ENCODE measurements around the gene LPAR6.

LPAR6 gene

GRCh38 chr13:48397744-48398143, 15.2 kb downstream of the LPAR6 start:
- no peaks in the 10 kb centered on the region for H3K9me2 ChIP-seq (replicated peaks; ENCODE audit: low read depth, low read length)
- H3K4me3 ChIP-seq (ENCODE audit: low read length, poor library complexity, severe bottlenecking): no peak overlapping the region
- peaks cover 24% of the 10 kb centered on the region for H3K79me2 ChIP-seq (ENCODE audit: insufficient read depth, low read length)
- TF ChIP-seq EZH2phosphoT487 (IDR thresholded peaks at IDR 0.05; ENCODE audit: borderline replicate concordance) (no peak), CTCF (conservative IDR thresholded peaks at IDR 0.05; ENCODE audit: low read length) (no peak)
- H3K4me1 ChIP-seq (ENCODE audit: insufficient read depth, low read length, poor library complexity, severe bottlenecking): peaks cover 49% of the 10 kb centered on the region
- no peaks in the 10 kb centered on the region for H4K20me1 ChIP-seq (ENCODE audit: insufficient read depth, low read length, poor library complexity, severe bottlenecking)
- no peak overlapping the region for H3K4me2 ChIP-seq (ENCODE audit: low read depth, low read length, poor library complexity, severe bottlenecking)
- 0 out of 2 replicates have a peak, but pooled peaks cover 5% of the 10 kb centered on the region for H3K9me3 ChIP-seq (ENCODE audit: insufficient read depth, low read depth, low read length)
- H3K27me3 ChIP-seq (ENCODE audit: insufficient read depth, low read length, poor library complexity, severe bottlenecking): no peaks in the 10 kb centered on the region
- no peak overlapping the region for H3K9ac ChIP-seq (ENCODE audit: low read depth, low read length, poor library complexity, severe bottlenecking)
- peaks cover 18% of the 10 kb centered on the region; the same call in 1 of the 2 replicates for H3K36me3 ChIP-seq (ENCODE audit: insufficient read depth, low read length)
- H2AFZ ChIP-seq (ENCODE audit: low read length): no peak overlapping the region
- peaks cover 6% of the 10 kb centered on the region for H3F3A ChIP-seq (ENCODE audit: low read depth)

GRCh38 chr13:48393698-48394085, 19.2 kb downstream of the LPAR6 start:
- peaks cover 13% of the 10 kb centered on the region for H3K4me1 ChIP-seq (ENCODE audit: insufficient read depth, low read length, poor library complexity, severe bottlenecking)
- H3K9ac ChIP-seq (ENCODE audit: low read depth, low read length, poor library complexity, severe bottlenecking): no peak overlapping the region
- H3K79me2 ChIP-seq (ENCODE audit: insufficient read depth, low read length): peaks cover 2% of the 10 kb centered on the region; the same call in 1 of the 2 replicates
- peaks cover 25% of the 10 kb centered on the region; the same call in 1 of the 2 replicates for H3K36me3 ChIP-seq (ENCODE audit: insufficient read depth, low read length)
- no peak overlapping the region for H2AFZ ChIP-seq (ENCODE audit: low read length)
- no peak overlapping the region for H3K4me3 ChIP-seq (ENCODE audit: low read length, poor library complexity, severe bottlenecking)
- no peaks in the 10 kb centered on the region for H4K20me1 ChIP-seq (ENCODE audit: insufficient read depth, low read length, poor library complexity, severe bottlenecking)
- no peaks in the 10 kb centered on the region for H3K9me2 ChIP-seq (replicated peaks; ENCODE audit: low read depth, low read length)
- TF ChIP-seq CTCF (conservative IDR thresholded peaks at IDR 0.05; ENCODE audit: low read length) (no peak), EZH2phosphoT487 (IDR thresholded peaks at IDR 0.05; ENCODE audit: borderline replicate concordance) (no peak)
- H3K4me2 ChIP-seq (ENCODE audit: low read depth, low read length, poor library complexity, severe bottlenecking): no peak overlapping the region
- no peaks in the 10 kb centered on the region for H3K27me3 ChIP-seq (ENCODE audit: insufficient read depth, low read length, poor library complexity, severe bottlenecking)
- H3K9me3 ChIP-seq (ENCODE audit: insufficient read depth, low read depth, low read length): 0 out of 2 replicates have a peak, but pooled peaks cover 5% of the 10 kb centered on the region
- H3F3A ChIP-seq (ENCODE audit: low read depth): peaks cover 3% of the 10 kb centered on the region; the same call in 1 of the 2 replicates

DNA sequence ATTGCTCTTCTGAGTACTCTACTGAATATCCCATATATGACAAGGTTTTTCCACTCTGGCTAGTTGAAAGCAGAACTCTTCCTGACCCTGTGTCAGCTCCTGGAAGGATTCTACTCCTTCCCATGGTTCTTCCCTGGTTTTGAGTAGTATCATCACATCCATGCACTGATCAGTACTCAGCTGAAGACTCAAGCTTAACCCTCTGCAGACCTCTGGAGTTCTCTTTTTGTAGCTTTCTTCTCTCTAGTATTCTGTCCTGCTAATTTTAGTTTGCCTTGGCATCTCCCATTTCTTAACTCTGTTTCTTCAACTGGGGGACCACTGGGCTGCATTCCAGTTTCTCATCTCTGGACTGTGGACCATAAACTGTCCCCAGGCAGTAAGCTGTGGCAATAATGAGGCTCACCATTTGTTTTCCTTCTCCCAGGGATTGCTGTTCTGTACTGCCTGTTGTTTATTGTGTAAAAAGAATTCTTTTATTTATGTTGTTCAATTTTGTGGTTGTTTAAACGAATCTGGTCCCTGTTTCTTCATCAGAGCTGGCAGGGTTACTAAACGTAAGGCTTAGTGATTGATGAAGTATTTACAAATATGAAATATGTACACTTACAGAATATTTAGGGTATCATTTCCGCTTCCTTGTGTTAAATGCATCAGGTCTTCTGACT, 19.7 kb downstream of the LPAR6 start:
- Histone ChIP-seq H3F3A (ENCODE audit: low read depth) (peaks cover 3% of the 10 kb centered on the region; the same call in 1 of the 2 replicates), H3K4me3 (ENCODE audit: low read length, poor library complexity, severe bottlenecking) (no peak overlapping the region), H3K4me2 (ENCODE audit: low read depth, low read length, poor library complexity, severe bottlenecking) (no peak overlapping the region), H3K9me2 (replicated peaks; ENCODE audit: low read depth, low read length) (no peaks in the 10 kb centered on the region), H3K9ac (ENCODE audit: low read depth, low read length, poor library complexity, severe bottlenecking) (no peak overlapping the region), H4K20me1 (ENCODE audit: insufficient read depth, low read length, poor library complexity, severe bottlenecking) (peaks cover 4% of the 10 kb centered on the region), H2AFZ (ENCODE audit: low read length) (no peak overlapping the region), H3K79me2 (ENCODE audit: insufficient read depth, low read length) (no peaks in the 10 kb centered on the region), H3K36me3 (ENCODE audit: insufficient read depth, low read length) (peaks cover 25% of the 10 kb centered on the region; the same call in 1 of the 2 replicates), H3K4me1 (ENCODE audit: insufficient read depth, low read length, poor library complexity, severe bottlenecking) (peaks cover 9% of the 10 kb centered on the region), H3K27me3 (ENCODE audit: insufficient read depth, low read length, poor library complexity, severe bottlenecking) (no peaks in the 10 kb centered on the region), H3K9me3 (ENCODE audit: insufficient read depth, low read depth, low read length) (0 out of 2 replicates have a peak, but pooled peaks cover 5% of the 10 kb centered on the region)
- TF ChIP-seq CTCF (conservative IDR thresholded peaks at IDR 0.05; ENCODE audit: low read length): no peak
- TF ChIP-seq EZH2phosphoT487 (IDR thresholded peaks at IDR 0.05; ENCODE audit: borderline replicate concordance): no peak
